Psoas muscle (tissue), 8 donors: ENCODE measurements around the gene TSPAN14. TPM values are rescaled to one million over a fixed set of nuclear protein-coding genes. Genes with fewer than 3 reads are reported as not detected.
"Not testable (repeated sequence)": the region's sequence is repeated elsewhere in the genome, so short reads cannot be mapped to it uniquely, and the experiment has no call there.

ENCODE experiments used
- ATAC-seq, 4 donors: fragments of 200-7000 bp; cut with Tn5 transposase; one replicate each; pipeline ENCODE4 v1.9.1; 2020; ENCODE audit warnings: moderate library complexity in 3 of 4, mild to moderate bottlenecking in 2 of 4
- DNase-seq, 2 donors: peaks; one replicate each; pipeline ENCODE4 v3.0.0-alpha.2; 2020
- H3K27ac ChIP-seq: fragments of 200-600 bp; one replicate; pipeline ENCODE4 v1.8.0; 2022
- H3K27me3 ChIP-seq, 3 donors: fragments of 200-600 bp in 1 of 3; one replicate each; pipeline versions ENCODE4 v1.6.1 to v1.8.0; 2013 to 2022; ENCODE audit warnings: low read length in 2 of 3, mild to moderate bottlenecking in 2 of 3, moderate library complexity in 1 of 3; ENCODE audit not compliant: insufficient read depth in 3 of 3
- H3K36me3 ChIP-seq, 2 donors: fragments of 200-600 bp in 1 of 2; one replicate each; pipeline versions ENCODE4 v1.6.1 to v1.8.0; 2013 to 2022; ENCODE audit warnings: low read depth in 1 of 2, mild to moderate bottlenecking in 1 of 2, moderate library complexity in 1 of 2; ENCODE audit not compliant: insufficient read depth in 1 of 2
- H3K4me1 ChIP-seq: fragments of 200-600 bp; one replicate; pipeline ENCODE4 v1.8.0; 2022
- H3K4me3 ChIP-seq: fragments of 200-600 bp; one replicate; pipeline ENCODE4 v1.8.0; 2022; ENCODE audit warnings: mild to moderate bottlenecking
- H3K9me3 ChIP-seq: fragments of 200-600 bp; one replicate; pipeline ENCODE4 v1.8.0; 2022
- CTCF ChIP-seq: fragments of 200-600 bp; IDR thresholded peaks from one replicate; pipeline ENCODE4 v1.8.0; 2022; ENCODE audit warnings: antibody characterized with exemption
- WGBS, 3 donors: extraction: QIAGEN DNeasy Blood & Tissue Kit; methylation state at CpG; one replicate each; pipeline versions ENCODE4 v1.1.6 to v1.1.7; 2013; 5-methylcytosine and 5-hydroxymethylcytosine counted together
- intact Hi-C, 2 donors: fragments of 100-400 bp; cut with DNase I; formaldehyde crosslinking; loops; one replicate each; pipeline versions ENCODE4 v1.11.0 to v1.14.2; 2022
- polyA plus RNA-seq, 3 donors: library from polyadenylated mRNA; stranded (reverse); fragments of 200-250 nt; gene quantifications; one replicate each; pipeline ENCODE4 v1.2.3, GENCODE V29; 2013
- total RNA-seq, 4 donors: library from RNA; stranded (reverse); fragmentation: NEBNext Ultra II Directional in 2 of 4; extraction: Animal tissue kit (Norgen Biotek cat#: 25700) in 2 of 4; gene quantifications; one replicate each; pipeline versions ENCODE4 v1.2.1 to v1.2.4, GENCODE V29; 2021 to 2023
- donor health status: healthy with polysubstance abuse.
- donor health status: DM: no; HTN: no; CAD: no; lungs with moderate emphysema.
- donor health status: Bipolar disorder and iron deficiency.
- donor health status: healthy.
- donor health status: DM: yes; HTN: yes; CAD: no.
- donor health status: DM: no; HTN: no; CAD: no.
- donor health status: DM: no; HTN: no; CAD: no.
- donor health status: DM: yes; HTN: yes; CAD: no.

TSPAN14 gene
- total and polyA plus RNA-seq, 7 donors = 19.4 to 33.3 (median 23.9) TPM

GRCh38 chr10:80540981-80541750 is 87.1 kb downstream of the TSPAN14 start:
- intact Hi-C loops = no loop called here
- DNase-seq (no peak), ATAC-seq (peak in 3 of 4 donors; percentile 53 to 67 (median 58))
- peak overlapping the region; percentile 58 for H3K27ac ChIP-seq
- no peaks in the 10 kb centered on the region for H3K9me3 ChIP-seq
- TF ChIP-seq CTCF = no peak
- WGBS, 3 donors = 49 to 56% (median 55%) methylated on average over 11 of the region's 11 CpGs
- H3K27me3 ChIP-seq = peaks cover 0 to 5% (median 0%) of the 10 kb centered on the region in 3 donors
- peak overlapping the region; percentile 22 for H3K4me3 ChIP-seq
- no peaks in the 10 kb centered on the region for H3K36me3 ChIP-seq
- no peaks in the 10 kb centered on the region for H3K4me1 ChIP-seq

GRCh38 chr10:80542053-80542452 is 87.9 kb downstream of the TSPAN14 start:
- 70 to 75% (median 74%) methylated on average over 4 of the region's 4 CpGs for WGBS, 3 donors
- no peak for TF ChIP-seq CTCF
- ATAC-seq (no peak), DNase-seq (no peak)
- intact Hi-C loops = no loop called here
- Histone ChIP-seq H3K9me3 (no peaks in the 10 kb centered on the region), H3K27ac (peak overlapping the region; percentile 58), H3K27me3 (peaks cover 0 to 3% (median 0%) of the 10 kb centered on the region in 3 donors), H3K4me1 (no peaks in the 10 kb centered on the region), H3K4me3 (no peak overlapping the region), H3K36me3 (no peaks in the 10 kb centered on the region)

- peaks cover 0 to 3% (median 0%) of the 10 kb centered on the region in 3 donors for H3K27me3 ChIP-seq
- no peak overlapping the region for H3K4me3 ChIP-seq
- H3K36me3 ChIP-seq = no peaks in the 10 kb centered on the region
- H3K27ac ChIP-seq = no peak overlapping the region
- 78 to 91% (median 84%) methylated on average over 10 to 19 of the region's 19 CpGs for WGBS, 3 donors
- TF ChIP-seq CTCF = no peak
- DNase-seq (no peak), ATAC-seq (no peak)
- H3K4me1 ChIP-seq = no peaks in the 10 kb centered on the region
- H3K9me3 ChIP-seq = no peaks in the 10 kb centered on the region
- intact Hi-C loops = no loop called here
These were observed 88.7 kb downstream of the TSPAN14 start for GRCh38 chr10:80542652-80543318.

GRCh38 chr10:80543319-80543672 is 89.2 kb downstream of the TSPAN14 start:
- intact Hi-C loops = not testable (repeated sequence)

GRCh38 chr10:80544316-80544953 is 90.3 kb downstream of the TSPAN14 start:
- H3K27me3 ChIP-seq = peaks cover 0 to 3% (median 0%) of the 10 kb centered on the region in 3 donors
- TF ChIP-seq CTCF = no peak
- DNase-seq = no peak

More at GRCh38 chr10:80543319-80543672, 89.2 kb downstream of the TSPAN14 start:
- not testable (repeated sequence) for H3K4me1 ChIP-seq, H3K4me3 ChIP-seq, H3K9me3 ChIP-seq, H3K36me3 ChIP-seq, DNase-seq, H3K27ac ChIP-seq, ATAC-seq, H3K27me3 ChIP-seq
- WGBS, 3 donors = 94 to 95% (median 95%) methylated on average over 20 to 25 of the region's 25 CpGs

More at GRCh38 chr10:80544316-80544953, 90.3 kb downstream of the TSPAN14 start:
- Histone ChIP-seq H3K36me3 (no peaks in the 10 kb centered on the region), H3K9me3 (no peaks in the 10 kb centered on the region), H3K4me3 (no peak overlapping the region), H3K4me1 (no peaks in the 10 kb centered on the region), H3K27ac (no peak overlapping the region)
- ATAC-seq = no peak
- intact Hi-C loops = no loop called here
- WGBS, 3 donors = 85 to 90% (median 90%) methylated on average over 12 of the region's 12 CpGs
